ENCODE results near the gene CELF4. TPM values are rescaled to one million over a fixed set of nuclear protein-coding genes. Genes with fewer than 3 reads are reported as not detected.

CELF4 gene
- not detected in 2 replicates for total RNA-seq

DNA sequence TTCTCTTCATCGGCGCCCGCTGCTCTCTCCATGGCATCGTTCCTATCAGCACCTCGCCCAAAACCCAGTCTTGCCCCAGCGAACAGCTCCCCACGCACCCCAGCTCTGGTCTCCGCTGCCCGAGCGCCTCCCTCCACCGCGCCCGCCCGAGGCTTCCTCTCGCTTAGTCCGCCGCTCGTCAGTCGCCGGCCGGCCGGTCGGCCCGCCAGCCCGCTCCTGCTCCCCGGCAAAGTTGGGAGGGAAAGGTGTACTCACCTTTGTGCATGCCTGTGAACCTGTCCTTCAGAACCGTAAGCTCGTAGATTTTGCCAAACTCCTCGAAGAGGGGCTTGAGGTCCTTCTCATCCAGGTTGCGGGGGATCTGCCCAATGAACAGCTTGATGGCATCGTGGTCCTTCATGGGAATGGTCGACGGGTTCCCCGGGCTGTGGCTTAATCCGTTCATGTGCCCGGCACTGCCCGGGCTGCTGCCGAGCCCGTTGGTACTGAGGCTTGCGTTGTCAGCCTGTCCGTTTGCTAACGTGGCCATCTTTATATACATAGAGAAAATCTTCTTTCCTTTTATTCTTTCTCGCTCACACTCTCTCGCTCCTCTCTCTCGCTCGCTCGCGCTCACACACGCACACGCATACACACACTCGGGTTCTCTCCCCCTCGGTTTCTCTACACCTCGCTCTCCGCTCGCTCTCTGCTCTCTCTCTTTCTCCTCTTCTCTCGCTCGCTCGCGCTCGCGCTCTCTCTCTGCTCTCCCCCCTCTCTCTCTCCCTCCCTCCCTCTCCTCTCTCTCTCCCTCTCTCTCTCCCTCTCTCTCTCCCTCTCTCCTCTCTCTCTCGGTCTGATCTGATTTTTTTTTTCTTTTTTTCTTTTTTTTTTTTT lies at the start of gene CELF4:
Gene CELF4 (minus strand): TSS at position 698 of the 876 bp plus-strand sequence.

